Measurements from ENCODE around the gene HAT1. TPM values are rescaled to one million over a fixed set of nuclear protein-coding genes. Genes with fewer than 3 reads are reported as not detected.

Gene HAT1
- total RNA-seq, 1 experiment from 2014 or later: 58.9 TPM

DNA sequence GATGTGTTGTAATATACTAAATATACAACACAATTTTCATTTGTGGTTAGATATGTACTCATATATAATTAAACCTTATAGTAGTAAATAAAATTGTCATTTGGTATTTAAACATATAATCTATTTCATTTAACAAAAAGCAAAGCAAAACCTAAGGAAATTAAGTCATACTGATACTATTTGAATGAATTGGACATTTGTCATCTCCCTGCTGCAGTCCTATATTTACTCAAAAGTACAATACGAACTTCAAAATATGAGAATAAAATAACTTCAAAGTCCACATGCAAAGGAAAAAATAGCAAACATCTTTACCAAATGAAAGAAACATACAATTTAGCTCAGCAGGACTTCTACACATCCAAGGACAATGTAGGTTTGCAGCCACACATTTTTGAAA lies 11.8 kb upstream of the HAT1 start:
- H3K4me1 Mint-ChIP-seq: no peaks in the 10 kb centered on the region
- no peak for DNase-seq (ENCODE audit: low spot score)
- ATAC-seq: no peak
- TF ChIP-seq ZNF219 (CRISPR knock-in tag; IDR thresholded peaks at IDR 0.05; ENCODE audit: borderline replicate concordance): no peak
- TF ChIP-seq TEAD4 (CRISPR knock-in tag; IDR thresholded peaks at IDR 0.05): no peak
- no peak for TF ChIP-seq ZNF317 (CRISPR knock-in tag; IDR thresholded peaks at IDR 0.05; ENCODE audit: borderline replicate concordance, low read depth)
- no peak for TF ChIP-seq ZNF425 (CRISPR knock-in tag; conservative IDR thresholded peaks at IDR 0.05)
- TF ChIP-seq ZBTB21 (CRISPR knock-in tag; IDR thresholded peaks at IDR 0.05; ENCODE audit: borderline replicate concordance): no peak
- TF ChIP-seq NFYB (CRISPR knock-in tag; conservative IDR thresholded peaks at IDR 0.05; ENCODE audit: low read depth): no peak
- TF ChIP-seq, protein P1, sequence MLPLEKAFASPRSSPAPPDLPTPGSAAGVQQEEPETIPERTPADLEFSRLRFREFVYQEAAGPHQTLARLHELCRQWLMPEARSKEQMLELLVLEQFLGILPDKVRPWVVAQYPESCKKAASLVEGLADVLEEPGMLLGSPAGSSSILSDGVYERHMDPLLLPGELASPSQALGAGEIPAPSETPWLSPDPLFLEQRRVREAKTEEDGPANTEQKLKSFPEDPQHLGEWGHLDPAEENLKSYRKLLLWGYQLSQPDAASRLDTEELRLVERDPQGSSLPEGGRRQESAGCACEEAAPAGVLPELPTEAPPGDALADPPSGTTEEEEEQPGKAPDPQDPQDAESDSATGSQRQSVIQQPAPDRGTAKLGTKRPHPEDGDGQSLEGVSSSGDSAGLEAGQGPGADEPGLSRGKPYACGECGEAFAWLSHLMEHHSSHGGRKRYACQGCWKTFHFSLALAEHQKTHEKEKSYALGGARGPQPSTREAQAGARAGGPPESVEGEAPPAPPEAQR (CRISPR knock-in tag; IDR thresholded peaks at IDR 0.05): no peak
- no peak for TF ChIP-seq GABPB1 (CRISPR knock-in tag; IDR thresholded peaks at IDR 0.05)
- H3K9me3 Mint-ChIP-seq: no peaks in the 10 kb centered on the region
- no peak overlapping the region for H3K4me3 Mint-ChIP-seq
- H3K27me3 Mint-ChIP-seq (ENCODE audit: low read depth): no peaks in the 10 kb centered on the region
- POLR2A ChIA-PET: no interaction called here
- no peaks in the 10 kb centered on the region for H3K36me3 Mint-ChIP-seq
- CTCF ChIA-PET: no interaction called here
- H3K27ac Mint-ChIP-seq: no peak overlapping the region

DNA sequence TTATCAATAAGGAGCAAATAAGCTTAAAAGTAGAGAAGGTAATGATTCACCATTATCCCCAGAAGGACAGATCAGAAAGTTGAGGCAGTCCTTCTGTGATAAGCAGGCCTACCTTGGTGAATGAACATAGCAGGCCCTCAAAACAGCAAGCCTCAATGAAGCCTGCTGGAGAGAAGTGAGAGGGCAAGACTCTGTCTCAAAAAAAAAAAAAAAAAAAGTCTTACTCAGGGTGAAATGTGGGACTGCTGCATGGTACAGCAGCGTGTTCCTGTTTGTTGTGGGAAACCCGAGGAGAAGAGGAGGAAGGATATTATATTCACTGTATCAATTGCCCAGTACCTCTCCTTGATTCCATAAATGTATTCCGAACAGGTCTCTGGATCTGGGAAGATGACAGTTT lies 8.7 kb upstream of the HAT1 start:
- ChIA-PET POLR2A (no interaction called here), CTCF (interaction anchor here (1.6 kb wide), 1 partner anchor 9 kb away, joined by 5 read pairs; the partner anchor contains the start of gene HAT1)
- ATAC-seq (no peak), DNase-seq (ENCODE audit: low spot score) (no peak)
- Mint-ChIP-seq H3K4me1 (no peaks in the 10 kb centered on the region), H3K9me3 (no peaks in the 10 kb centered on the region), H3K36me3 (no peaks in the 10 kb centered on the region), H3K4me3 (no peak overlapping the region), H3K27ac (no peak overlapping the region), H3K27me3 (ENCODE audit: low read depth) (no peaks in the 10 kb centered on the region)
- TF ChIP-seq FOXP4 (CRISPR knock-in tag; IDR thresholded peaks at IDR 0.05): no peak

DNA sequence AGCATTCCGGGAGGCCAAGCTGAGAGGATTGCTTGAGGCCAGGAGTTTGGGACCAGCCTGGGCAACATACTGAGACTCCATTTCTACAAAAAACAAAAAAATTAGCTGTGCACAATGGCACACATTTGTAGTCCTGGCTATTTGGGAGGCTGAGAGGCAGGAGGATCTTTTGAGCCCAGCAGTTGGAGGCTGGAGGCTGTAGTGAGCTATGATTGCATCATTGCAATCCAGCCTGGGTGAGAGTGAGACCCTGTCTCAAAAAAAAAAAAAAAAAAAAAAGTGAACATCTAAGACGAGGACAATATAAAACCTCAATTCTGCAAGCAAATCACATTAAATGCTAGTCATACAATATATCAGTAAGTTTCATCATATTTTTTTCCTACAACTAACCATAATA lies 2.8 kb upstream of the HAT1 start:
- CTCF ChIA-PET: no interaction called here
- POLR2A ChIA-PET: interaction anchor here (0.6 kb wide), 2 partner anchors 110 to 183 kb away, joined by 3 to 7 read pairs; no protein-coding TSS in a partner anchor
- Mint-ChIP-seq H3K27me3 (ENCODE audit: low read depth) (no peaks in the 10 kb centered on the region), H3K4me1 (peaks cover 18% of the 10 kb centered on the region), H3K36me3 (no peaks in the 10 kb centered on the region), H3K27ac (no peak overlapping the region), H3K4me3 (no peak overlapping the region), H3K9me3 (no peaks in the 10 kb centered on the region)
- TF ChIP-seq ATF1 (CRISPR knock-in tag; IDR thresholded peaks at IDR 0.05) (no peak), E2F1 (CRISPR knock-in tag; IDR thresholded peaks at IDR 0.05) (no peak), MXD4 (CRISPR knock-in tag; IDR thresholded peaks at IDR 0.05; ENCODE audit: borderline replicate concordance) (no peak), ZNF219 (CRISPR knock-in tag; IDR thresholded peaks at IDR 0.05; ENCODE audit: borderline replicate concordance) (no peak)
- no peak for ATAC-seq
- DNase-seq (ENCODE audit: low spot score): no peak

GRCh38 chr2:171921970-171922229 lies 361 bp upstream of the HAT1 start:
- Mint-ChIP-seq H3K27ac (peak overlapping the region; percentile 99), H3K4me1 (peaks cover 20% of the 10 kb centered on the region), H3K4me3 (peak overlapping the region; percentile 97), H3K36me3 (peaks cover 9% of the 10 kb centered on the region), H3K27me3 (ENCODE audit: low read depth) (no peaks in the 10 kb centered on the region; the same call in 1 of the 2 replicates), H3K9me3 (no peaks in the 10 kb centered on the region)
- ChIA-PET CTCF (interaction anchor here (0.8 to 2.0 kb wide), 5 partner anchors 8 to 205 kb away, joined by 3 to 12 read pairs (median 5); partner anchors contain the start of gene SLC25A12), POLR2A (interaction anchor here (0.7 to 1.5 kb wide), 5 partner anchors 27 to 184 kb away, joined by 3 to 8 read pairs (median 4); partner anchors contain the start of genes DLX1 and SLC25A12)
- no peak for DNase-seq (ENCODE audit: low spot score)
- no peak for ATAC-seq
- no peak for TF ChIP-seq ZNF232 (CRISPR knock-in tag; IDR thresholded peaks at IDR 0.05)
- TF ChIP-seq, protein P2, sequence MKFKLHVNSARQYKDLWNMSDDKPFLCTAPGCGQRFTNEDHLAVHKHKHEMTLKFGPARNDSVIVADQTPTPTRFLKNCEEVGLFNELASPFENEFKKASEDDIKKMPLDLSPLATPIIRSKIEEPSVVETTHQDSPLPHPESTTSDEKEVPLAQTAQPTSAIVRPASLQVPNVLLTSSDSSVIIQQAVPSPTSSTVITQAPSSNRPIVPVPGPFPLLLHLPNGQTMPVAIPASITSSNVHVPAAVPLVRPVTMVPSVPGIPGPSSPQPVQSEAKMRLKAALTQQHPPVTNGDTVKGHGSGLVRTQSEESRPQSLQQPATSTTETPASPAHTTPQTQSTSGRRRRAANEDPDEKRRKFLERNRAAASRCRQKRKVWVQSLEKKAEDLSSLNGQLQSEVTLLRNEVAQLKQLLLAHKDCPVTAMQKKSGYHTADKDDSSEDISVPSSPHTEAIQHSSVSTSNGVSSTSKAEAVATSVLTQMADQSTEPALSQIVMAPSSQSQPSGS (CRISPR knock-in tag; IDR thresholded peaks at IDR 0.05; ENCODE audit: borderline replicate concordance, low read depth): no peak
- TF ChIP-seq CDX4 (CRISPR knock-in tag; IDR thresholded peaks at IDR 0.05; ENCODE audit: borderline replicate concordance): no peak
- no peak for TF ChIP-seq HMGA2 (CRISPR knock-in tag; IDR thresholded peaks at IDR 0.05)
- TF ChIP-seq FOXJ3 (CRISPR knock-in tag; IDR thresholded peaks at IDR 0.05; ENCODE audit: borderline replicate concordance): no peak
- no peak for TF ChIP-seq RORB (CRISPR knock-in tag; IDR thresholded peaks at IDR 0.05)
- TF ChIP-seq, protein P3, sequence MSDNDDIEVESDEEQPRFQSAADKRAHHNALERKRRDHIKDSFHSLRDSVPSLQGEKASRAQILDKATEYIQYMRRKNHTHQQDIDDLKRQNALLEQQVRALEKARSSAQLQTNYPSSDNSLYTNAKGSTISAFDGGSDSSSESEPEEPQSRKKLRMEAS (CRISPR knock-in tag; IDR thresholded peaks at IDR 0.05): no peak

Data from WTC11 (cell line).